ENCODE measurements around the gene CSNK1G2. TPM values are rescaled to one million over a fixed set of nuclear protein-coding genes. Genes with fewer than 3 reads are reported as not detected.

The CSNK1G2 gene
- total and polyA plus RNA-seq, 2 donors (not counting 1 experiment from before 2014, with no cell fraction given) = 154 to 288 TPM

DNA sequence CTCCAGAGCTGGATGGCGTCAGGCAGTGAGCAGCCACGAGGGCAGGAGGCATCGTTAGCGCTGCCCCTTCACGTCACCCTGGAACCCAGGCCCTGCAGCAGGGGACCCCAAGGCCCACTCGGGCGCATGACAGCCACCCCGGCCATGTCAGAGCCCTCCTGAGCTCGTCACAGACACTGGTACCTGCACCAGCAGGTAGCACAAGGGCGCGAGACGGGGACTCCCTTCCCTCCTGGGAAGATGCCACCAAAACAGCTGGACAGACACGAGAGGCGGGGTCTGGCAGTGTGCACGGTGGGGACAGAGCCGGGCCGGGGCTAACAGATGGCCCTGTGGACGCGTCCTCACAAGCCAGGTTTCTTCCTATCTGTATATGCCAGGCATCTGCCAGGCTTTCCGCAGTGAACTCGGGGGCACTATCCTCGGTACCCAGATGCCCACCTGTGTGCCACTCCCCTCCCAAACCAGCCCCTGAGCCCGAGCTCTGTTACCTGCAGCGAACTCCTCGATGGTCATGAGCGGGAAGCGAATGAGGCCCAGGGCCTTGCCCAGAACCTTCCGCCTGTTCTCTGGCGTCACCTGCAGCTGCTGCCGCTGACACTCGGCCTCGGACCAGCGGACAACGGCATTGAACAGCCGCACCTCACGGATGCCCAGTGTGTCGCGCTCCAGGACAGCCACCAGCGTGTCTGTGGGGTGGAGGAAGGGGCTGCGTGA is 48.7 kb downstream of the CSNK1G2 start:
- H3K9me3 Mint-ChIP-seq (ENCODE audit: insufficient read depth) = no peaks in the 10 kb centered on the region
- Histone ChIP-seq H3K4me1 (ENCODE audit: control insufficient read depth in 2 of 2, insufficient read depth in 2 of 2, low read length in 2 of 2) (no peaks in the 10 kb centered on the region), H3K4me2 (replicated peaks; ENCODE audit: low read depth, low read length, poor library complexity, severe bottlenecking) (no peak overlapping the region), H3K9me3 (ENCODE audit: control extremely low read depth in 1 of 3, control insufficient read depth in 2 of 3, insufficient read depth in 1 of 3, low read length in 2 of 3) (peaks cover 0 to 4% (median 0%) of the 10 kb centered on the region in 3 donors), H4K20me1 (ENCODE audit: control insufficient read depth, insufficient read depth, low read length, poor library complexity, severe bottlenecking) (peaks cover 25% of the 10 kb centered on the region), H3K79me2 (ENCODE audit: control insufficient read depth, insufficient read depth, low read length) (peaks cover 7% of the 10 kb centered on the region), H3K36me3 (replicated peaks in 1 of 2; ENCODE audit: control extremely low read depth in 1 of 2, control insufficient read depth in 1 of 2, extremely low read depth in 1 of 2, insufficient read depth in 2 of 2, low read length in 1 of 2) (peaks cover 4 to 50% of the 10 kb centered on the region in 2 experiments), H2AFZ (ENCODE audit: insufficient read depth, low read depth, low read length, poor library complexity, severe bottlenecking) (no peak overlapping the region), H3K27ac (ENCODE audit: low read length in 2 of 2) (no peak overlapping the region), H3K27me3 (replicated peaks in 1 of 4; ENCODE audit: control extremely low read depth in 1 of 4, control insufficient read depth in 3 of 4, insufficient read depth in 4 of 4, low read length in 3 of 4) (no peaks in the 10 kb centered on the region), H3K4me3 (ENCODE audit: control extremely low read depth in 1 of 5, extremely low read depth in 1 of 5, insufficient read depth in 1 of 5, low read depth in 2 of 5, low read length in 4 of 5) (no peak overlapping the region), H3K9ac (ENCODE audit: low read length) (no peak overlapping the region)
- H3K27me3 Mint-ChIP-seq = no peaks in the 10 kb centered on the region
- ATAC-seq (ENCODE audit: low read depth) (no peak), DNase-seq (no peak)
- WGBS (ENCODE audit: insufficient coverage) = 96% methylated on average over 39 of the region's 40 CpGs
- POLR2A ChIA-PET = interaction anchor here (0.5 kb wide), 2 partner anchors 44 to 96 kb away, joined by 7 to 9 read pairs; no protein-coding TSS in a partner anchor
- no peak for TF ChIP-seq EZH2 (IDR thresholded peaks at IDR 0.05; ENCODE audit: borderline replicate concordance, insufficient read depth, low read depth, low read length, poor library complexity, severe bottlenecking)
- TF ChIP-seq, protein P1, sequence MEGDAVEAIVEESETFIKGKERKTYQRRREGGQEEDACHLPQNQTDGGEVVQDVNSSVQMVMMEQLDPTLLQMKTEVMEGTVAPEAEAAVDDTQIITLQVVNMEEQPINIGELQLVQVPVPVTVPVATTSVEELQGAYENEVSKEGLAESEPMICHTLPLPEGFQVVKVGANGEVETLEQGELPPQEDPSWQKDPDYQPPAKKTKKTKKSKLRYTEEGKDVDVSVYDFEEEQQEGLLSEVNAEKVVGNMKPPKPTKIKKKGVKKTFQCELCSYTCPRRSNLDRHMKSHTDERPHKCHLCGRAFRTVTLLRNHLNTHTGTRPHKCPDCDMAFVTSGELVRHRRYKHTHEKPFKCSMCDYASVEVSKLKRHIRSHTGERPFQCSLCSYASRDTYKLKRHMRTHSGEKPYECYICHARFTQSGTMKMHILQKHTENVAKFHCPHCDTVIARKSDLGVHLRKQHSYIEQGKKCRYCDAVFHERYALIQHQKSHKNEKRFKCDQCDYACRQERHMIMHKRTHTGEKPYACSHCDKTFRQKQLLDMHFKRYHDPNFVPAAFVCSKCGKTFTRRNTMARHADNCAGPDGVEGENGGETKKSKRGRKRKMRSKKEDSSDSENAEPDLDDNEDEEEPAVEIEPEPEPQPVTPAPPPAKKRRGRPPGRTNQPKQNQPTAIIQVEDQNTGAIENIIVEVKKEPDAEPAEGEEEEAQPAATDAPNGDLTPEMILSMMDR (IDR thresholded peaks at IDR 0.05) = no peak
- peak overlapping the region; percentile 20 for H3K27ac Mint-ChIP-seq
- H3K4me1 Mint-ChIP-seq = peaks cover under 1% of the 10 kb centered on the region
- H3K4me3 Mint-ChIP-seq = no peak overlapping the region
- CTCF ChIA-PET = no interaction called here
- intact Hi-C loops (cut with micrococcal nuclease) = no loop called here

DNA sequence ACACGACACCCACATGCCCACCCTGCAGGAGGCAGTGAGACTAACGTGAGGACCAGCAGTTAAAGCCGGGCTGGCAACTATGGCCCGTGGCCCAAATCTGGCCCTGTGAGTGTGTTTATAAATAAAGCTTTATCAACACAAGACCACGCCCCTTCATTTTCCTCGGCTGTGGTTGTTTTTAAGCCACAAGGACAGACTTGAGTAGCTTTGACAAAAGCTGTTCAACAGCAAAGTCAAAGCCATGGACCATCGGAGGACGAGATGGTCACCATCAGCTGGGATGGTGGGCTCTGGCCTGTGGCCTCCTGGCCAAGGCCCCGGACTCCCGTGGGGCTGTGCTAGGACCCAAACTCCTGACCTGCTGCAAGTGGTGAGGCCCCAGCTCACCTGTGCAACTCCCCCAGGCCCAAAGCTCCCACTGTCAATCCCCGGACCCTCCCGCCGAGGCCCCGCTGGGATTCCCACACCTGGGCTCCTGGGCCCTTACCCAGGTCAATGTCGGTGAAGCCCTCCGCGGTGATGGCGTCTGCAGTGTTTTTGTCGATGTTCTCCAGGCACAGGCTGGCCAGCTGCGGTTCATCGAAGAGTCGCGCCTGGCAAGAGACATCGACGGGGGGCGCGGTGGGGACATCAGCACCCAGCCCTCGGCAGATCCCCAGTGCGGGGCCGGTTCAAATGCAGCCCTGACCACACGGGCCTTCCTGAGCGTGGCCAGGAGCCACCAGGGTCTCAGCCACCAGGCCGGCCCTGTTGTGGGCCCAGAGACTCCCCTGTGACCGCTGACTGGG is 49.5 kb downstream of the CSNK1G2 start:
- Mint-ChIP-seq H3K9me3 (ENCODE audit: insufficient read depth) (no peaks in the 10 kb centered on the region), H3K4me1 (peaks cover 2% of the 10 kb centered on the region), H3K4me3 (no peak overlapping the region), H3K27ac (peak overlapping the region; percentile 20), H3K27me3 (no peaks in the 10 kb centered on the region)
- ChIA-PET POLR2A (no interaction called here), CTCF (no interaction called here)
- no peak for DNase-seq
- Histone ChIP-seq H3K9ac (ENCODE audit: low read length) (no peak overlapping the region), H3K27me3 (replicated peaks in 1 of 4; ENCODE audit: control extremely low read depth in 1 of 4, control insufficient read depth in 3 of 4, insufficient read depth in 4 of 4, low read length in 3 of 4) (no peaks in the 10 kb centered on the region), H3K36me3 (replicated peaks in 1 of 2; ENCODE audit: control extremely low read depth in 1 of 2, control insufficient read depth in 1 of 2, extremely low read depth in 1 of 2, insufficient read depth in 2 of 2, low read length in 1 of 2) (peaks cover 4 to 43% of the 10 kb centered on the region in 2 experiments), H3K27ac (ENCODE audit: low read length in 2 of 2) (no peak overlapping the region), H3K4me3 (ENCODE audit: control extremely low read depth in 1 of 5, extremely low read depth in 1 of 5, insufficient read depth in 1 of 5, low read depth in 2 of 5, low read length in 4 of 5) (no peak overlapping the region), H4K20me1 (ENCODE audit: control insufficient read depth, insufficient read depth, low read length, poor library complexity, severe bottlenecking) (peaks cover 25% of the 10 kb centered on the region), H3K79me2 (ENCODE audit: control insufficient read depth, insufficient read depth, low read length) (peaks cover 7% of the 10 kb centered on the region), H2AFZ (ENCODE audit: insufficient read depth, low read depth, low read length, poor library complexity, severe bottlenecking) (no peak overlapping the region), H3K4me1 (ENCODE audit: control insufficient read depth in 2 of 2, insufficient read depth in 2 of 2, low read length in 2 of 2) (no peaks in the 10 kb centered on the region), H3K9me3 (ENCODE audit: control extremely low read depth in 1 of 3, control insufficient read depth in 2 of 3, insufficient read depth in 1 of 3, low read length in 2 of 3) (peaks cover 0 to 4% (median 0%) of the 10 kb centered on the region in 3 donors), H3K4me2 (replicated peaks; ENCODE audit: low read depth, low read length, poor library complexity, severe bottlenecking) (no peak overlapping the region)
- WGBS (ENCODE audit: insufficient coverage) = 95% methylated on average over 31 of the region's 34 CpGs
- intact Hi-C loops (cut with micrococcal nuclease) = no loop called here
- no peak for ATAC-seq (ENCODE audit: low read depth)
- TF ChIP-seq, protein P1 (IDR thresholded peaks at IDR 0.05) = no peak
- no peak for TF ChIP-seq EZH2 (IDR thresholded peaks at IDR 0.05; ENCODE audit: borderline replicate concordance, insufficient read depth, low read depth, low read length, poor library complexity, severe bottlenecking)
